Ascending aorta (tissue), 2 donors: Measurements from ENCODE around the gene MUC2. TPM values are rescaled to one million over a fixed set of nuclear protein-coding genes. Genes with fewer than 3 reads are reported as not detected.

Experiments
- DNase-seq, 2 donors: peaks; one replicate each; pipeline ENCODE4 v3.0.0-alpha.2; 2019; ENCODE audit warnings: low spot score in 2 of 2
- H3K27ac ChIP-seq, 2 donors: fragments of 200-600 bp; sonication (generic); one replicate each; pipeline ENCODE4 v1.5.1; 2016 to 2017; ENCODE audit warnings: mild to moderate bottlenecking in 1 of 2
- H3K27me3 ChIP-seq: fragments of 200-600 bp; sonication (generic); one replicate; pipeline ENCODE4 v1.5.1; 2017
- H3K36me3 ChIP-seq, 2 donors: fragments of 200-600 bp; sonication (generic); one replicate each; pipeline ENCODE4 v1.5.1; 2016
- H3K4me1 ChIP-seq, 2 donors: fragments of 200-600 bp; sonication (generic); one replicate each; pipeline ENCODE4 v1.5.1; 2016 to 2017; ENCODE audit warnings: mild to moderate bottlenecking in 1 of 2
- H3K4me3 ChIP-seq, 2 donors: fragments of 200-600 bp; sonication (generic); one replicate each; pipeline ENCODE4 v1.5.1; 2016 to 2017; ENCODE audit warnings: mild to moderate bottlenecking in 1 of 2
- H3K9me3 ChIP-seq, 2 donors: fragments of 200-600 bp; sonication (generic); one replicate each; pipeline ENCODE4 v1.5.1; 2016
- CTCF ChIP-seq, 3 experiments: fragments of 200-600 bp in 2 of 3; fragments of 450-650 bp in 1 of 3; sonication (generic) in 2 of 3; IDR thresholded peaks; one replicate each; pipeline ENCODE4 v1.5.1; 2016 to 2019; ENCODE audit warnings: antibody characterized with exemption in 3 of 3, mild to moderate bottlenecking in 1 of 3, moderate library complexity in 1 of 3
- intact Hi-C: fragments of 100-400 bp; cut with DNase I; formaldehyde crosslinking; loops from one replicate; pipeline ENCODE4 v1.15.1; 2023
- total RNA-seq: library from RNA; depleted of rRNA; stranded (reverse); fragments of >200 nt; gene quantifications from one replicate; pipeline ENCODE4 v1.1.0, GENCODE V29; 2016

The MUC2 gene
- total RNA-seq, 1 donor from 2014 or later = 0.11 TPM

GRCh38 chr11:1041471-1041870, 33.2 kb upstream of the MUC2 start:
- no peak for TF ChIP-seq CTCF (IDR thresholded peaks at IDR 0.05)
- Histone ChIP-seq H3K4me1 (no peaks in the 10 kb centered on the region), H3K4me3 (no peak overlapping the region), H3K27me3 (no peaks in the 10 kb centered on the region), H3K36me3 (no peaks in the 10 kb centered on the region), H3K9me3 (no peaks in the 10 kb centered on the region), H3K27ac (no peak overlapping the region)
- DNase-seq = no peak
- intact Hi-C loops = no loop called here

- no peaks in the 10 kb centered on the region for H3K4me1 ChIP-seq
- TF ChIP-seq CTCF (IDR thresholded peaks at IDR 0.05) = no peak
- no peaks in the 10 kb centered on the region for H3K9me3 ChIP-seq
- H3K27me3 ChIP-seq = no peaks in the 10 kb centered on the region
- H3K27ac ChIP-seq = no peak overlapping the region
- no peak overlapping the region for H3K4me3 ChIP-seq
- DNase-seq = no peak
- intact Hi-C loops = no loop called here
- H3K36me3 ChIP-seq = no peaks in the 10 kb centered on the region
These were observed 32.6 kb upstream of the MUC2 start for GRCh38 chr11:1041936-1042608.

GRCh38 chr11:1042626-1043562, 31.8 kb upstream of the MUC2 start:
- no peaks in the 10 kb centered on the region for H3K4me1 ChIP-seq
- no peak overlapping the region for H3K4me3 ChIP-seq
- no peaks in the 10 kb centered on the region for H3K9me3 ChIP-seq
- intact Hi-C loops = no loop called here
- H3K27ac ChIP-seq = no peak overlapping the region
- no peaks in the 10 kb centered on the region for H3K27me3 ChIP-seq
- no peak for DNase-seq
- no peak for TF ChIP-seq CTCF (IDR thresholded peaks at IDR 0.05)
- no peaks in the 10 kb centered on the region for H3K36me3 ChIP-seq

- no peak for TF ChIP-seq CTCF (IDR thresholded peaks at IDR 0.05)
- no peak for DNase-seq
- no peak overlapping the region for H3K4me3 ChIP-seq
- H3K27me3 ChIP-seq = no peaks in the 10 kb centered on the region
- H3K9me3 ChIP-seq = no peaks in the 10 kb centered on the region
- intact Hi-C loops = no loop called here
- no peak overlapping the region for H3K27ac ChIP-seq
- H3K4me1 ChIP-seq = no peaks in the 10 kb centered on the region
- H3K36me3 ChIP-seq = no peaks in the 10 kb centered on the region
These were observed 31.0 kb upstream of the MUC2 start for GRCh38 chr11:1043563-1044096.

- no peak for DNase-seq
- H3K27me3 ChIP-seq = no peaks in the 10 kb centered on the region
- intact Hi-C loops = no loop called here
- no peak overlapping the region for H3K27ac ChIP-seq
- no peaks in the 10 kb centered on the region for H3K4me1 ChIP-seq
- H3K4me3 ChIP-seq = no peak overlapping the region
- no peaks in the 10 kb centered on the region for H3K36me3 ChIP-seq
- no peak for TF ChIP-seq CTCF (IDR thresholded peaks at IDR 0.05)
- no peaks in the 10 kb centered on the region for H3K9me3 ChIP-seq
These were observed 30.5 kb upstream of the MUC2 start for GRCh38 chr11:1044160-1044559.
